HepG2 (cell line): ENCODE results near the gene MYOM1. TPM values are rescaled to one million over a fixed set of nuclear protein-coding genes. Genes with fewer than 3 reads are reported as not detected.

Source experiments
- AGO1 ChIP-seq: fragments of 200-400 bp; formaldehyde crosslinking; IDR thresholded peaks from 2 replicates; pipeline ENCODE4 v1.6.1; 2017; ENCODE audit warnings: mild to moderate bottlenecking, low read depth, low read length, moderate library complexity; ENCODE audit not compliant: poor library complexity, severe bottlenecking
- CHCHD3 ChIP-seq: sonication (generic); formaldehyde crosslinking; IDR thresholded peaks from 2 replicates; pipeline ENCODE4 v1.8.0; 2022; ENCODE audit warnings: mild to moderate bottlenecking, missing genetic modification reagents, moderate library complexity
- FOXA1 ChIP-seq, 2 experiments: fragments of 450-650 bp in 1 of 2; sonication (generic) in 1 of 2; formaldehyde crosslinking in 1 of 2; IDR thresholded peaks; 2 replicates each; pipeline versions ENCODE4 v1.4.0 to v1.6.1; 2016 to 2020; ENCODE audit warnings: missing genetic modification reagents in 1 of 2
- GATAD1 ChIP-seq: IDR thresholded peaks from 2 replicates; pipeline ENCODE4 v1.6.1; 2016; ENCODE audit warnings: missing genetic modification reagents, missing compliant biosample characterization
- HMG20B ChIP-seq: conservative IDR thresholded peaks from 2 replicates; pipeline ENCODE4 v1.6.1; 2016; ENCODE audit warnings: missing genetic modification reagents, missing compliant biosample characterization
- HOXA9 ChIP-seq: sonication (generic); formaldehyde crosslinking; IDR thresholded peaks from 2 replicates; pipeline ENCODE4 v1.8.1; 2022; ENCODE audit warnings: missing genetic modification reagents, mild to moderate bottlenecking, moderate library complexity, borderline replicate concordance
- MAFG ChIP-seq: sonication (generic); formaldehyde crosslinking; IDR thresholded peaks from 2 replicates; pipeline ENCODE4 v1.5.1; 2020; ENCODE audit warnings: mild to moderate bottlenecking, missing genetic modification reagents
- NR2C2 ChIP-seq: sonication (generic); formaldehyde crosslinking; IDR thresholded peaks from 2 replicates; pipeline ENCODE4 v1.4.0; 2020; ENCODE audit warnings: missing genetic modification reagents, mild to moderate bottlenecking, moderate library complexity, borderline replicate concordance
- ONECUT2 ChIP-seq: sonication (generic); formaldehyde crosslinking; IDR thresholded peaks from 2 replicates; pipeline ENCODE4 v1.4.0; 2020; ENCODE audit warnings: missing genetic modification reagents
- POLR2G ChIP-seq: fragments of 200-400 bp; formaldehyde crosslinking; IDR thresholded peaks from 2 replicates; pipeline ENCODE4 v1.6.1; 2018; ENCODE audit warnings: mild to moderate bottlenecking, low read depth, low read length, moderate library complexity
- SALL1 ChIP-seq: sonication (generic); formaldehyde crosslinking; IDR thresholded peaks from 2 replicates; pipeline ENCODE4 v1.8.0; 2022; ENCODE audit warnings: mild to moderate bottlenecking, missing genetic modification reagents
- STAG1 ChIP-seq: sonication (generic); formaldehyde crosslinking; IDR thresholded peaks from 2 replicates; pipeline ENCODE4 v1.4.0; 2020; ENCODE audit warnings: missing genetic modification reagents
- TAF1 ChIP-seq: sonication (generic); formaldehyde crosslinking; IDR thresholded peaks from 2 replicates; pipeline ENCODE4 v1.4.0; 2020; ENCODE audit warnings: missing genetic modification reagents
- ZBTB46 ChIP-seq: sonication (generic); formaldehyde crosslinking; IDR thresholded peaks from 2 replicates; pipeline ENCODE4 v1.4.0; 2020; ENCODE audit warnings: mild to moderate bottlenecking, missing genetic modification reagents, borderline replicate concordance
- ZBTB8A ChIP-seq: sonication (generic); formaldehyde crosslinking; IDR thresholded peaks from 2 replicates; pipeline ENCODE4 v1.4.0; 2020; ENCODE audit warnings: mild to moderate bottlenecking, low read depth, missing genetic modification reagents, borderline replicate concordance
- ZFP36L2 ChIP-seq: sonication (generic); formaldehyde crosslinking; IDR thresholded peaks from 2 replicates; pipeline ENCODE4 v1.4.0; 2020; ENCODE audit warnings: missing genetic modification reagents
- ZFYVE20 ChIP-seq: sonication (generic); formaldehyde crosslinking; IDR thresholded peaks from 2 replicates; pipeline ENCODE4 v1.8.0; 2023; ENCODE audit warnings: low read depth, mild to moderate bottlenecking, moderate library complexity, missing genetic modification reagents, borderline replicate concordance
- ZMYM2 ChIP-seq: sonication (generic); formaldehyde crosslinking; IDR thresholded peaks from 2 replicates; pipeline ENCODE4 v1.8.0; 2022; ENCODE audit warnings: mild to moderate bottlenecking, missing genetic modification reagents
- ZNF225 ChIP-seq: sonication (generic); formaldehyde crosslinking; IDR thresholded peaks from 2 replicates; pipeline ENCODE4 v1.4.0; 2020; ENCODE audit warnings: mild to moderate bottlenecking, missing genetic modification reagents
- ZNF230 ChIP-seq: sonication (generic); formaldehyde crosslinking; IDR thresholded peaks from 2 replicates; pipeline ENCODE4 v1.4.0; 2020; ENCODE audit warnings: mild to moderate bottlenecking, missing genetic modification reagents
- ZNF33B ChIP-seq: sonication (generic); formaldehyde crosslinking; IDR thresholded peaks from 2 replicates; pipeline ENCODE4 v1.5.1; 2020; ENCODE audit warnings: mild to moderate bottlenecking, missing genetic modification reagents
- ZNF564 ChIP-seq: sonication (generic); formaldehyde crosslinking; IDR thresholded peaks from 2 replicates; pipeline ENCODE4 v1.8.1; 2023; ENCODE audit warnings: mild to moderate bottlenecking, missing genetic modification reagents
- ZNF891 ChIP-seq: sonication (generic); formaldehyde crosslinking; IDR thresholded peaks from 2 replicates; pipeline ENCODE4 v1.5.0; 2020; ENCODE audit warnings: mild to moderate bottlenecking, missing genetic modification reagents
- polyA plus RNA-seq, 8 experiments: library from polyadenylated mRNA; depleted of rRNA in 3 of 8; stranded (reverse) in 7 of 8; unstranded in 1 of 8; fragments of >200 nt; fragmentation: Illumina TruSeq in 4 of 8; extraction: Trizol in 4 of 8; gene quantifications; 2 replicates each; pipeline versions ENCODE4 v1.2.1 to v1.2.3, GENCODE V29; 2011 to 2016; ENCODE audit warnings: low read depth in 4 of 8, missing spikeins in 1 of 8, mixed read lengths in 1 of 8; ENCODE audit not compliant: insufficient read depth in 1 of 8
- total RNA-seq, 5 experiments: library from RNA; depleted of rRNA; stranded (reverse); fragments of >200 nt; fragmentation: Illumina TruSeq; extraction: Trizol; gene quantifications; 2 replicates each; pipeline ENCODE4 v1.2.3, GENCODE V29; 2016; ENCODE audit warnings: low read depth in 1 of 5
- TF ChIP-seq, protein P1 (sequence below): sonication (generic); formaldehyde crosslinking; IDR thresholded peaks from 2 replicates; pipeline ENCODE4 v1.9.0; 2022; ENCODE audit warnings: low read depth, missing genetic modification reagents
- TF ChIP-seq, protein P2 (sequence below): sonication (generic); formaldehyde crosslinking; IDR thresholded peaks from 2 replicates; pipeline ENCODE4 v1.8.1; 2023; ENCODE audit warnings: missing genetic modification reagents, mild to moderate bottlenecking, borderline replicate concordance
- TF ChIP-seq, protein P3 (sequence below): sonication (generic); formaldehyde crosslinking; IDR thresholded peaks from 2 replicates; pipeline ENCODE4 v1.5.1; 2020; ENCODE audit warnings: mild to moderate bottlenecking, missing genetic modification reagents, moderate library complexity

Gene MYOM1
- total and polyA plus RNA-seq, 2 of the 13 experiments (the other 11 are each of a cell fraction or from before 2014, with no cell fraction given) = 0.46 to 0.98 TPM

DNA sequence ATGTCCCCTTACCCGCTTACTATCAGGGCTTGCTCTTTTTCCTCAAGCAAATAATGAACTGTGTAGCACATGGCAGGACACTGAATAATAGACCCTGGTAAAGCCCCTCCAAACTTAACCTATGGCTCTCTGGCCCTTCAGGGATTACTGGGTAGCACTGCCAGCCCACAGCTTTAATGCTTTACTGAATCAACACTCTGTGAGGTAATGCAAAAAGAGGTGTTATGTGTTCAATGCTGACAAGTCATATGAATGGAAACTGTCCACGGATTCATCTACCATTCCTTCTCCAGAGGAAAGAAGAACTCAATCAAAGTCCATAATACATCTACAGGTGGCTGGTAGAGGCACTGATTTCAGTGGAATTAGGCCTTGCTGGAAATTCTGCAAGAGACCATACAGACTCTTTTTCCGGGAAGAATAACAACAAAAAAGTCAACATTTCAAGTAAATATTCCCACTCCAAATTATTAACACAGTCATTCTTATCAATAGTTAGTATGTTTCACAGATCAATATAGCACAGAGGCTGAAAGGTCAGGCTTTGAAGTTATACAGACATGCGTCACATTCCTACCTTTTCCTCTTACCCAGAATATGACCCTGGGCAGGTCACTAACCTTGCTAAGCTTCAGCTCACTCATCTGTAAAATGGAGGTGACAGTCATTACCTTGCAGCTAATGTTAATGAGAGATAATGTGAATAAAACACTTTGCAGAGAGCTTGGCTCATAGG, 13.8 kb upstream of the MYOM1 start (continued):
- TF ChIP-seq MAFG (CRISPR knock-in tag) (no peak), ZNF225 (CRISPR knock-in tag) (no peak), ZBTB8A (CRISPR knock-in tag) (no peak), ONECUT2 (CRISPR knock-in tag) (peak; percentile 96), ZBTB46 (CRISPR knock-in tag) (no peak), FOXA1 (IDR thresholded peaks at IDR 0.05) (peak; percentile 68), FOXA1 (CRISPR knock-in tag; IDR thresholded peaks at IDR 0.05) (peak; percentile 70; the same call in 1 of the 2 replicates), ZMYM2 (no peak), AGO1 (no peak), HMG20B (peak; percentile 99), NR2C2 (CRISPR knock-in tag) (peak; percentile 76), ZNF891 (CRISPR knock-in tag) (no peak), GATAD1 (CRISPR knock-in tag) (peak; percentile 55; the same call in 1 of the 2 replicates), ZNF33B (CRISPR knock-in tag) (no peak), HOXA9 (CRISPR knock-in tag) (no peak), TAF1 (CRISPR knock-in tag) (no peak), CHCHD3 (no peak), ZFYVE20 (CRISPR knock-in tag) (no peak), SALL1 (CRISPR knock-in tag) (peak; percentile 77; the same call in 1 of the 2 replicates), ZNF564 (no peak; the same call in 1 of the 2 replicates), ZFP36L2 (CRISPR knock-in tag) (no peak), STAG1 (CRISPR knock-in tag) (peak; percentile 26), POLR2G (no peak), ZNF230 (no peak)
- TF ChIP-seq, protein P1, sequence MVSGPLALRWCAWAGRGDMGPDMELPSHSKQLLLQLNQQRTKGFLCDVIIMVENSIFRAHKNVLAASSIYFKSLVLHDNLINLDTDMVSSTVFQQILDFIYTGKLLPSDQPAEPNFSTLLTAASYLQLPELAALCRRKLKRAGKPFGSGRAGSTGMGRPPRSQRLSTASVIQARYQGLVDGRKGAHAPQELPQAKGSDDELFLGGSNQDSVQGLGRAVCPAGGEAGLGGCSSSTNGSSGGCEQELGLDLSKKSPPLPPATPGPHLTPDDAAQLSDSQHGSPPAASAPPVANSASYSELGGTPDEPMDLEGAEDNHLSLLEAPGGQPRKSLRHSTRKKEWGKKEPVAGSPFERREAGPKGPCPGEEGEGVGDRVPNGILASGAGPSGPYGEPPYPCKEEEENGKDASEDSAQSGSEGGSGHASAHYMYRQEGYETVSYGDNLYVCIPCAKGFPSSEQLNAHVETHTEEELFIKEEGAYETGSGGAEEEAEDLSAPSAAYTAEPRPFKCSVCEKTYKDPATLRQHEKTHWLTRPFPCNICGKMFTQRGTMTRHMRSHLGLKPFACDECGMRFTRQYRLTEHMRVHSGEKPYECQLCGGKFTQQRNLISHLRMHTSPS (CRISPR knock-in tag) = 0 out of 2 replicates have a peak, but pooled peaks have one; percentile 30
- TF ChIP-seq, protein P2, sequence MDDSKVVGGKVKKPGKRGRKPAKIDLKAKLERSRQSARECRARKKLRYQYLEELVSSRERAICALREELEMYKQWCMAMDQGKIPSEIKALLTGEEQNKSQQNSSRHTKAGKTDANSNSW (CRISPR knock-in tag) = no peak
- TF ChIP-seq, protein P3, sequence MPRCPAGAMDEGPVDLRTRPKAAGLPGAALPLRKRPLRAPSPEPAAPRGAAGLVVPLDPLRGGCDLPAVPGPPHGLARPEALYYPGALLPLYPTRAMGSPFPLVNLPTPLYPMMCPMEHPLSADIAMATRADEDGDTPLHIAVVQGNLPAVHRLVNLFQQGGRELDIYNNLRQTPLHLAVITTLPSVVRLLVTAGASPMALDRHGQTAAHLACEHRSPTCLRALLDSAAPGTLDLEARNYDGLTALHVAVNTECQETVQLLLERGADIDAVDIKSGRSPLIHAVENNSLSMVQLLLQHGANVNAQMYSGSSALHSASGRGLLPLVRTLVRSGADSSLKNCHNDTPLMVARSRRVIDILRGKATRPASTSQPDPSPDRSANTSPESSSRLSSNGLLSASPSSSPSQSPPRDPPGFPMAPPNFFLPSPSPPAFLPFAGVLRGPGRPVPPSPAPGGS = no peak
